GM18873 (cell line): Measurements from ENCODE around the gene RFFL.
"Not testable (repeated sequence)": the region's sequence is repeated elsewhere in the genome, so short reads cannot be mapped to it uniquely, and the experiment has no call there.

Source experiments
- ATAC-seq: cut with Tn5 transposase; IDR thresholded peaks from one replicate; pipeline ENCODE4 v1.9.1; 2021; ENCODE audit warnings: mild to moderate bottlenecking, moderate library complexity, moderate number of reproducible peaks; ENCODE audit not compliant: unreplicated experiment, low FRiP score

Gene RFFL

GRCh38 chr17:35063514-35064223, at the start of gene RFFL:
RFFL (minus strand) TSS chr17:35063707; CDS start chr17:35026553, 37,154 bp downstream.
- peak; percentile 89 for ATAC-seq

GRCh38 chr17:35110791-35111190, 47.3 kb upstream of the RFFL start:
- ATAC-seq, result not testable (repeated sequence)

GRCh38 chr17:35104844-35105450, 41.4 kb upstream of the RFFL start:
- ATAC-seq, result no peak

GRCh38 chr17:35103271-35103670, 39.8 kb upstream of the RFFL start:
- ATAC-seq, result no peak

DNA sequence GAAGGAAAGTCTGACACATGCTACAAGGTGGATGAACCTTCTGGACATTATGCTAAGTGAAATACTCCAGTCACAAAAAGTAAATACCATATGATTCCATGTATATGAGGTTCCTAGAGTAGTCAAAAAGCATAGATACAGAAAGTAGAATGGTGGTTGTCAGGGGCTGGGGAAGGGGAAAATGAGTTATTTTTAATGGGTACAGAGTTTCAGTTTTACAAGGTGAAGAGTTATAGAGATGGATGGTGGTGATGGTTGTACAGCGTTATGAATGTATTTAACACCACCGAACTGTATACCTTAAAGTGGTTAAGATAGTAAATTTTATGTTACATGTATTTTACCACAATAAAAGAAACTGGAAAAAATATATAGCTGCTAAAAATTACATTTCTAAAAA, 38.2 kb upstream of the RFFL start:
- no peak for ATAC-seq

- ATAC-seq, result no peak
Observed at GRCh38 chr17:35101036-35101435, 37.5 kb upstream of the RFFL start.

DNA sequence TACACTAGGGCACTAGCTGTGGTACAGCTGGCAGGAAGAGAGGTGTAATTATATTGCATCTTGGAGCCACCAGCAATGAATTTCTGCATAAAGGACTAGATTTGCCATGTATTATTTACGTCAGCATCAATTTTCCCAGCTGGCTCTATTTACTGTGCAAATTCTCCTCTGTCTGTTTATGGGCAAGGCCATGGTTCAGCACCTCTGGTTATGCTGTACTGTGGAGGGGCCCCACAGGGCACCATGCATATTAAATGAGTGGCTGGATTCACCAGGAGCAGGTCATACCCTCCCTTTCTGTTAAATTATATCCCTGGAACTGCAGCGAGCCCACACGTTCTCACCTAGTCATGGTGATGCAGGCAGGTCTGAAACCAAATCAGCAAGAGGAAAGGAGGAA, 36.4 kb upstream of the RFFL start:
- no peak for ATAC-seq

GRCh38 chr17:35097776-35098175, 34.3 kb upstream of the RFFL start:
- ATAC-seq, result no peak

- ATAC-seq, result no peak
Observed at GRCh38 chr17:35095741-35096140, 32.2 kb upstream of the RFFL start.

DNA sequence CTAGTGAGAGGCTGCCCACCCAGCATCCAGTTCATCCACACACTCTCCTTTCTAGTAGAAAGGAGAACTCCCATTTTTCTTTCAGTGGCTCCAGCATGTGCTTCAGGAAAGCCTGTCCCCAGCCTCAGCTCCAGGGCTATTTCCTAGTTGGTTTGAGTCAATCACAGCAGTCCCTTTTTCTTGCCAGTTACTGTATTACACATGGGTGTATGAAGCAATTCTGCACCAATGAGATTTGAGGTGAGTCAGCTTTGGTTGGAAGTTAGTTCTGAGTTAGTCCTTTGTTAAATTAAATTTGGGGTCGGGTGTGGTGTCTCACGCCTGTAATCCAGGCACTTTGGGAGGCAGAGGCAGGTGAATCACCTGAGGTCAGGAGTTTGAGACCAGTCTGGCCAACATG, 31.4 kb upstream of the RFFL start:
- ATAC-seq, result no peak

DNA sequence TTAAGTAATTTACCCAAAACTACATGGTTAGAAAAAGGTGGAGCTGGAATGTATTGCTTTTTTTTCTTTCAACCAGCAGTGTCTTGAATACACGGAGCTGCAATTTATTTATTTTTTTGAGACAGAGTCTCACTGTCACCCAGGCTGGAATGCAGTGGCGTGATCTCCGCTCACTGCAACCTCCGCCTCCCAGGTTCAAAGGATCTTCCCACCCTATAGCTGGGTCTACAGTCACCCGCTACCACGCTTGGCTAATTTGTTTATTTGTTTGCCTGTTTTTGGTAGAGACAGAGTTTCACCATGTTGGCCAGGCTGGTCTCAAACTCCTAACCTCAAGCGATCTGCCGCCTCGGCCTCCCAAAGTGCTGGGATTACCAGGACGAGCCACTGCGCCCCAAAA, 27.2 kb upstream of the RFFL start:
- not testable (repeated sequence) for ATAC-seq

GRCh38 chr17:35089586-35090296, 26.2 kb upstream of the RFFL start:
- peak; percentile 25 for ATAC-seq

GRCh38 chr17:35088881-35089585, 25.5 kb upstream of the RFFL start:
- peak; percentile 44 for ATAC-seq

DNA sequence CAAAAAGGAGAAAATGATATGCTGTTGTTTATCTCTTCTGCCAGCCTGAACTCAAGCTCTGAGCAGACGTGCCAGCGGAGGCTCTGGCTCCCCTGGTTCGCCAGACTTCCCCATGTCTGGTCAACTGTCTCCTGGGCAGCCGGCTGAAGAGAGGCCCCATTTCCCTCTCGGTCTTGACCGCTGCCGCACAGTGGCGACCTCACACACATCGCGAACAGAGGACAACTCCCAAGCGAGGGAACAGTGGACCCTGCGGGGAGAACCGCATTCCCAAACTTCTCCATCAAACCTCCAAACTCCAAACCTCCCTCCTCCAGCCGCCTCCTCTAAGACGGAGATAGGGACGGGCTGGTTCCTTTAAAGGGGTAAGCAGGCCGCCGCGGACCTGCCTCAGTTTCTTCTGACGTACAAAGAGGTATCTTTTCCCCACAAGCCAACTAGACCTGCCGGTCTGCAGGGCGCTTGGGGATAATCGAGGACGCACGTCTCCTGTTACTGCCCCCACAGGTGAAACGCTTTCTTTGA, 24.9 kb upstream of the RFFL start:
- peak; percentile 6 for ATAC-seq

GRCh38 chr17:35087731-35088355, 24.3 kb upstream of the RFFL start:
- ATAC-seq, result no peak

GRCh38 chr17:35086931-35087573, 23.5 kb upstream of the RFFL start:
- ATAC-seq, result no peak

GRCh38 chr17:35086164-35086563, 22.7 kb upstream of the RFFL start:
- no peak for ATAC-seq

- no peak for ATAC-seq
Observed at GRCh38 chr17:35084987-35085386, 21.5 kb upstream of the RFFL start.

- ATAC-seq, result no peak
Observed at GRCh38 chr17:35083071-35083470, 19.6 kb upstream of the RFFL start.
